ENCODE measurements around the gene SLC26A9.
"Not testable (repeated sequence)": the region's sequence is repeated elsewhere in the genome, so short reads cannot be mapped to it uniquely, and the experiment has no call there.

The SLC26A9 gene

DNA sequence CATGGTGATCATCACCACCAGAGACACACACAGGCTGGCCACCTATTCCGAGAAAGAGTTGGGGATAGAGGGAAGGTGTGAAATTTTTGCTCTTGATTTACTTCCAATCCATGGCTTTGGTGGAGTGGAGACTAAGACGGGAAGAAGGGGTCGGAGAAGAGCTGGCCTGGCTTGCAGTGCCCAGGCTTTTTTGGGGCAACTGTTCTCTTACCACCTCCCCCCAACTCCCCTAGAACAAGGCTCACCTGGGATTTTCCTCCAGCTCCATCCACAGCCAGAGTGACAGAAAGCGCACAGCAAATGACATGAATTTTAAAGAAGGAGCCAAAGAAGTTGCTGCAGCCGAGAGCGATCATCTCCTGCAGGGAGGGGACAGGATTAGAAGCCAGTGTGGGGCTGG is 16.0 kb downstream of the SLC26A9 start:
- DNase-seq = no peak

DNA sequence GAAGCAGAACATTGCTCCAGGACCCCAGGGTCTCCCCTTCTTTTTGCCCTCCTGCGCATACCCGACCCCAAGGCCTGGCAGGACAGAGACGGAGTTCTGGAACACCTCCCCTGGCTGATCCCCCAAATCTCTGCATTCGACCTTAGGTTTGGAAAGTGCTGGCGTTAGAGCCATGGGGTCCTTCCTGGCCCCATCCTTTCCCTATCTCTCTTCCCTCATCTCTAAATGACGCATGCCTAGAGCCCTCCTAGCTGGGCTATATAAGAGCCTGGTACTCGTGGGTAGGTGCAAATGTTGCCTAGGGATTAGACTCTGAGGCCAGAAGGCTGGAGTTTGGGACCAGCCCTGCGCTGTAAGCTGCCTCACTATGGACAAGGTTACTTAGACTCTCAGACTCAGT is 16.6 kb downstream of the SLC26A9 start:
- no peak for DNase-seq

DNA sequence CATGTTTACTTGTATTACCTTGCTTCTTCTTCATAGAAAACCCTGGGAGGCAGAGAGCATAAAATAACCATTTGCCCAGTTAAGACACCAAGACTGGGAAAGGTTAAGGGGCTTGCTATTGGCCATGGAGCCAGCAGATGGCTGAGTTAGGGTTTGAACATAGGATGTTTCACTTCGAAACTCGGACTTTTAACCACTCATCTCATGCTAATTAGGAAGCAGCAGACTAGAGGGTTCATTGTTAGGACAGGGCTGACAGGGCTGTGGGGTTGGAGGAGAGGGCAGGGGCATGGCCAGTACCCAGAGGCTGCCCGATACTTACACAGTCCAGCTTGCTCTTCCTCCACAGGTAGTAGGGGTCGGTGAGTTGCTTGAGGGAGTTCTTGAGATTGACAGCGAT is 17.0 kb downstream of the SLC26A9 start:
- DNase-seq = peak in 5 of 58 donors; percentile 13 to 31 (median 26)

DNA sequence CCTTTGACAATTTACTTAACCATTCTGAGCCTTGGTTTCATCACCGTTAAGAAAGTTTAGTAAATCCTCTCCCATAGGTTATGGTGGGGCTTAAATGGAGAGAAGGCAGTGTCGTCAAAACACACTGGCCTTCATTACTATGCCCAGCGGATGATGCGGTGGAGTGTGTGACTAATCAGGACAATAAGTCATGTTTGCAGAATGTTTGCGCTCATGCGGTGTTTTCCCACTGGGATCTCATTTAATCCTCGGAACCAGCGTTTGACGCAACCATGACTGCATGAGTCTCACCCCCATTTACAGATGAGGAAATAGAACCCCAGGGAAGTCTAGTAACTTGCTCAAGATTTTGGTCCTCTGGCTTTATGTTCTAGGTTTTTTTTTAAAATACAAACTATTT is 17.5 kb downstream of the SLC26A9 start:
- peak in 2 of 58 donors; percentile 19 to 47 for DNase-seq

DNA sequence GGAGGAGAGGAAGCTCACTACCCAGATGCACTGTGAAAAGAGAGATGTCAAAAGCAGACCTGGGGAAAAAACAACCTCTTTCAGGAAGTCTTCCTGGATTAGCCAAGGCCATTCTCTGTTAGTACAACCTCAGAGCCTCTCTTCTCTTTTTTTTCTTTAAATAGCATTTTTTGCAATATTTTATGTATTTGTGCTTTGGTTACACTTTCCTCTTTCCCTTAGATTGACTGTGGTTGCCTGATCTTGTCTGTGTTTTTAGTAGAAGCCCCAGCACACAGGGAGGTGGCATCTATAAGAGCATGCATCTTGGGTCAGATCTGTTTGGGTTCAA is 18.8 kb downstream of the SLC26A9 start:
- DNase-seq = no peak

DNA sequence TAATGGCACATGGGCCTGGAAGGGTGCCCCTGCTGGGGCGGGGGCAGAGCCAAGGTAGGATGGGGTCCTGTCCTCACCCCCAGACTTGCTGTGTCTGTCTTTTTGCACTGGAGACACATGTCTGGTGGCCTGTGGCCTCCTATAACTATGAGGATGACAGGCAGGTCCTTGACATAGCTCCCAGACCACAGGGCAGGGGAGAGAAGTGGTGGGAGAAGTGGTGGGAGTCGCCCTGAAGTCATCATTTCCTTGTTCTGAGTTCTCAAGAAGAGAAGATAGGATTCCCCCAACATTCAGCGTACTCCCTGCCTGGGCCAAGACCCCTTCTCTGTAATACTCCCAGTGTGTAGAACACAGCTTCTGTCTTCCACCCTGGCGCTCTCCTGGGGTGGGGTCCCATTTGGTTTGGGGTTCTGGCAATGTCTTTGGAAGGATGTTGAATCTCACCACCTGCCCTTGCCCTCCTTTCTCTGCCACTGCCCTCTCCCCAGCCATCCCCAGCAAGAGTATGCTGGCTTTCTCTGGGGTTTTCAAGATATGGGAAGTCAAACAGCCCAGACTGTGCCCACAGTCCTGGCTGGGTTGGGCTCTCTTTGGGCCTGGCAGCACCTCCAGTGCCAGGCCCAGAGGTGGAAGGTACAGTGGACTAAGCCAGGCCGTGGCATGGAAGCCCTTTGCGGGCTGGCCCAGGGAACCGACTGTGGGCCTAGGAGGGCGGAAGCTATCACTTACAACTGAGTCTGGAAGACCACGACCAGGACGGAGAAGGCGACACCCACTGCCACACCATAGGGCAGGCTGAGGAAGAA is 19.4 kb downstream of the SLC26A9 start:
- DNase-seq = no peak

DNA sequence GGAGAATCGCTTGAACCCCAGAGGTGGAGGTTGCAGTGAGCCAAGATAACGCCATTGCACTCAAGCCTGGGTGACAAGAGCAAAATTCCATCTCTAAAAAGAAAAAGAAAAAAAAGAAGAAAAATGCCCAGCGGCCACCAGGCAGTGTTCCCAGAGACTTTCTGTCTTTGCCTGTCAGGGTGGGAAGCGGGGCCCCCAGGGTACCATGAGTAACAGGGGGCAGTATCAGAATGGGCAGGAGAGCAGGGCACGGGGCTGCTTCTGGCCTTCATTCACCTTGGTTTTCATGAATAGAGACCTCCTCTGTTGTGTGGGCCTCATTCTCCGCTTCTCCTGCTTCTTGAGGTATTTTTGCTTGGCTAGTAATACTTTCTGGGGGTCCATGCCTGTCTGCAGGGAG is 20.4 kb downstream of the SLC26A9 start:
- DNase-seq = no peak

DNA sequence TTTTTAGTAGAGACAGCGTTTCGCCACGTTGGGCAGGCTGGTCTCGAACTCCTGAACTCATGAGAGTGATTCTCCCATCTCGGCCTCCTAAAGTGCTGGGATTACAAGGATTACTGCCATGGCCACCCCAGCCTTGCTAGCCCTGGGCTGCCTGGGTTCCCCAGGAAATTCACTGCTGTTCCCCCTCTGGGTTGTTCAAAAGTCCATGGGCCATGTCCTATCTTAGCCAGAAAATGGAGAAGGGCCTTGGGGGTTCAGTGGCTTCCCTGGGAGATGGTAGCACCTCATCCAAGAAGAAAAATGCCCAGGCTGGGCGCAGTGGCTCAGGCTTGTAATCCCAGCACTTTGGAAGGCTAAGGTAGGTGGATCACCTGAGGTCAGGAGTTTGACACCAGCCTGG is 20.9 kb downstream of the SLC26A9 start:
- DNase-seq = no peak

DNA sequence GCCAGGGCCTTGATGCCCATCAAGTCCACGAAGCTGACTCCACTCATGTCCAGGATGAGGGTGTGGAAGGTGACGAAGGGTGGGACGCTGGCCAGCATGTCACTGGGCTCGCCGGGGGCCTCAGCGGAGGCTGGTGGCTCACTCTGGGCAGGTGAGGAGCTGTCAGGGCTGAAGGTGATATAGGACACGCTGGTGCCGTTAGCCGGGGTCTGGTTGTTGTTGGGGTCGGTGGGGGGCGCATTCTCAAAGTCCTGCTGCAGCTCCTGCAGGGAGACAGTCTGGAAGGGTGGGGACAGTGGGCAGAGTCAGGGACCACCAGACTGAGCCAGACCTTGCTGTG is 21.7 kb downstream of the SLC26A9 start:
- DNase-seq = no peak

DNA sequence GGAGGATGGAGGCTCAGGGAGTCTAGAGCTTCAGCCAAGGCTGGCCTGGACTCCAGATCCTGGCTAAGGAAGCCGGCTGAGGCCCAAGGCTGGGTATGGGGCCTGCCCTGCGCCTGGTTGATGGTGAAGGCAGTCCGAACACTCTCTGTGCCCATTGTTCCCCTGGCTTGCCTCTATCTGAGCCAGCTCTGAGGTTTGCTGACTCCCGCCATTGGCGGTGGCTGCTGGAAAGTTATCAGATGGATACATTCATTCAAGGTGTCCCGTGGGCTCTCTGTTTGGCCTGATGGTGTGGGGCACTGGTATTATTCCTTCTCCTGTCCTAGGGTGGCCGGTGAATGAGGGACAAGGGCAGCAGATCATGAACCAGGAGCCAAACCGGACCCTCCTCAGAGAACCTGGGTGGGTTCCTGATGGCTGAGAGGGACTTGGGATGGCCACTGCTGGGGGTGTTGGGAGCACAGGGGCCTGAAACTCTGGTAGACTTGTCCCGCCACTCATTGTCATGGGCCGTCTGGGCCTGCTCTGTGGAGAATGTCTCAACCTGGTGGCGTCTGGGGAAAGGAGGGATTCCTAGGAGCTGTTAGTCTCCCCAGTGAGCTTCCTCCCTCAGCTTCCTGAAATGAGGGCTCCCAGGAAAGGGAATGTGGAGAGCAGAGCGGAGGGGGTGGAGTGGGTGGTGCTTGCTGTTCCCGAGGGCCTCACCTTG is 22.2 kb downstream of the SLC26A9 start:
- DNase-seq = no peak

DNA sequence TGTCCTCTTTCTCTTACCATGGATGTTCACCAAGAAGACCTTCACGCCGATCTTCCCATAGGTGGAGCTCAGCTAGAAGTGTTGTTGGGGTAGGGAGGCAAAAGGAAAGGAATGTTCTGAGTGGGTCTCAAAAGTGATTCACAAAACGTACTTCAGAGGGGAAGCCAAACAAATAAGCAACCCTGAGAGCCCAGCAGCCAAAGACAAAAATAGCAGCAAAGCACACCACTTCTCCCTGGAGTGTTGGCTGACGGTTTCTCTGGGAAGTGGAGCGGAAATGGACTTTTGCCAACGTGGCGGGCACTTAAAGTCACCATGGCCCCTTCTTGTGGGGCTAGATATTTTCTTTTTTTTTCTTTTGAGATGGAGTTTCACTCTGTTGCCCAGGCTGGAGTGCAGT is 23.1 kb downstream of the SLC26A9 start:
- peak in 32 of 58 donors; percentile 12 to 81 (median 39) for DNase-seq

DNA sequence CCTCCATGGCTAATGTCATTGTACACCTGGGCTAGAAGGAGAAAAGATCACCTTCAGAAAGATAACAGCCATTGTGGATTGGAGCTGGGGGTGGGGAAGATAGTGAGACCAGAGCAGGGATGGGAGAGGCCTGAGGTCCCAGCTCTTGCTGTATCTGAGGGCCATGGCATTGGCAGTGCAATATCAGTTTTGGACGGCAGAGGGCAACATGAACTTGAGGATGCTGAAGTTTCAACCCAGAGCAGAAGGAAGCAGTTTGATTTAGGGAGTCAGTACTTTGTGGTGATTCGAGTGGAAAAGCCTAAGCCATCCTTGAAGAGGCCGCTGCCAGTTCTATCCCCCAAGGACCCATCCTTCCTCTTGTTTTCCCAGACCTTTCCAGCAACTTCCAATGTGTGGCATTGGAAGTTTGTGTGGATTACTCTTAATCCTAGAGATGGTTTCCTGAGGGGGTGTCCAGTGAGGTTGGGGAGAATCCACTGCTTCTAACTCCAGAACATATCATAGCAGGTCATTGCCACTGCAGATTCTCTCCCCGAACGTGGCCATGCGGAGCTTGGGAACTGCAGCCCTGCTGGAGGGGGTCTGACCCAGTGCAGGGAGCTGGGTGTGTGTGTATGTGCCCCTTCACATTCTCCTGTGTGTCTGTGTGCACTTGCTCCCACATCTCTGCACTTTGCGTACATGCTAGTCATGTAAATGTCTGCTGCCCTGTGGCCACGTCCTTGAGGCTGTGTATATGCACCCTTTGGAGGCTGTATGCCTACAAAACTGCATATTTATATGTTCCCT is 24.1 kb downstream of the SLC26A9 start:
- DNase-seq = peak in 54 of 58 donors; percentile 13 to 88 (median 72)

DNA sequence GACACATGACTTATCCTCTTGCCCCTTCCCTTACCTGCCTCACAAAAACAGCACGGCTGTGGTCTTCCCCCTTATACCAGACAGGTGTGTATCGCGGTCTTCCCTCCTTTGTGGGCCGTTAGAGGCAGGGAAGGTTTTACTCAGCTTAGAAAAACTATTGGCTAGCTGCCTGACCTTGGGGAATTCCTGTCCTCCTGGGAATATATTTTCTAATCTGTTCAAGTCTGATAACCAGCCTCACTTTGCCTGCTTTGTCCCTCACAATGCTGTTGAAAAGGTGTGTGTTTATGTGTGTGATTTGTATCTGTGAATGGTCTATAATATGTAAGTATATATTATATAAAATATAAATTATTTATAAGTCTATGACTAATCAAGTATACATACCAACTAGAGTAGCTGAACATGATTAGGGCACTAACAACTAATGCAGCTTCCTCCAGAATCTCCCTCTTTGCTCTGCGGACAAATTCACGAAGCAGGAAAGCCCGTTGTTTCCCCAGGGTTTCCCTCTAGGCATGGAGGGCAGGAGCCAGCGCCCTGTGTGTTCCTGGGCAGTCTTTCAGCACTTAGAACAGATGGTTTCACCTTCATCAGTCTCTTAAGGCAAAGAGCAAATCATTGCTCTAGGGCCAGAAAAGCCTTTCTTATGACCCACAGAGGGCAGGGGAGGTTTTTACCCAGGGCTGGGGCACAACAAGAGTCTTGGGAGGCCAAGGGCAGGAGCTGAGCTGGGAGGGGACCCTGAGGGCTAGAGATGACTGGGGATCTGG is 25.6 kb downstream of the SLC26A9 start:
- DNase-seq = no peak

DNA sequence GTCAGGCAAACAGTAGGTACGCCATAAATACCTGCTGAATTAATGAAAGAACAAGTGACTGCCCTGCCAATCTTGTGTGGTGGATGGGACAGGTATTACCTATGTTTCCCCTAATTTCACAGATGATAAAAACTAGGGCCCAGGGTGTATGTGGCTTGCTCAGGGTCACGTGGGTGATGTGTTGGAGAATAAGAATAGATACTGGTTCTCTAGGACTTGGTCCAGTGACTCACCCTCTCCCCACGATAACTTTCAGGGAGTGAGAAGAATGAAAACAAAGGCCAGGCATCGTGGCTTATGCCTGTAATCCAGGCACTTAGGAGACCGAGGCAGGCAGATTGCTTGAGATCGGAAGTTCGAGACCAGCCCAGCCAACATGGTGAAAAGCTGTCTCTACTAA is 26.7 kb downstream of the SLC26A9 start:
- DNase-seq = no peak

DNA sequence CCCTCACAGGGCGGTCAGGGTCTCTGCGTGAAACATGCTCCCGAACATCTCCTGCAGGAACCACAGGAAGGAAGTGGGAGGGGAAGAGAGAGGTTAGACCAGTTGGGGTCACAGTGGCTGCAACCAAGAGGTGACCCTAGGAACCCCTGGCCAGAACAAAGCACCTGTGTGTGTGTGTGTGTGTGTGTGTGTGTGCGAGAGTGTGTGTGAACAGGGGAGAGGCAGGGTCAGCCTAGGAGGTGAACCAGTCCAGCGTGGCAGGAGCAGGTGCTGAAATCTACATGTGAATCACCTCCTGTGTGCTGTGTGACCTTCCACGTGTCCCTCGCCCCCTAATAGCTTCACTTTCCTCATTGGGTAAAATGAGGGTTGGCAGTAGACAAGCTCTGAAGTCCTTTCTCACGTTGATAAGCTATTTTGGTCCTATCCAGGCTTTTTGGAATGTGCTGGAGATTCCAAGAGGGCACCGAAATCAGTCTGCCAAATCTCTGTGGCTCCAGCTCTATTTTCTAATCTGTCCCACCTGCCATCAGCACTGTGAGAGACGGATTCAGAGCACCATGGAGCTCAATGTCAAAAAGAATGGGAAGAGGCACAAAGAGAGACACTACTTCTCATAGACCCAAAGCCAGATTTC is 27.8 kb downstream of the SLC26A9 start:
- DNase-seq = no peak

DNA sequence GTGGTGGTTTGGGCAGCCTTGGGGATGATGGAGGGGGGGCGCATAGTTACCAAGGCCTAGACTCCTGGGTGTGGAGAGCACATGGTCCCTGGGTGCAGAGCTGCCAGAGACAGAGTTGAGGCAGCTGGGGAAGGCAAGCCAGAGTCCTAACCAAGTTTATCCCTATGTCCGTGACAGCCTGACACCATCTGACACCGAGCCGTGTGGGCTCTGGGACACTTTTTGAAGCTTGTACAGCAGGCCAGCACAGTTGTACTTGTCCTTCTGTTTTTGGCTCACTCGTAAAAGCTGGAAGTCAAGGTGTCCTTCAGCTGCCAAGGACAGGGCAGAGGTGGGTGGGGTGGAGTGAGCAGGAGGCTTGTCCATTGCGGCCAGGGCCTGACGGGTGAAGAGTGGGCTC is 28.5 kb downstream of the SLC26A9 start:
- DNase-seq = no peak

DNA sequence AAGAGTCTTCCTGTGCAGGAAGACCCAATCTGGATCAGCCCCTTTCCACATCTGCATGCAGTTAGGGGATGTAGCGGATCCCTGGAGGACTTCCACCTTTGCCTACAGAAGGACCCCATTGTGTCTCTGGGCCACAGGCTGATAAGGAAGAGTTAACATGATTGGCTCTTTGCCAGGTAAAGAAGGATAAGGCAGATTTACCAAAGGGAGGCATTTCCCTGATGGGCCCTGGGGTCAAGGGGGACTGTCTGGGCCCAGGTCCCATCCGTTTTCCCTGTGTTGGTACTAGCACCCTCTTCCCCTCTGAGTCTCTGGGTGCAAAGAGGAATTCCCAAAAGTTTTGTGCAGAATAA is 29.1 kb downstream of the SLC26A9 start:
- DNase-seq = no peak

DNA sequence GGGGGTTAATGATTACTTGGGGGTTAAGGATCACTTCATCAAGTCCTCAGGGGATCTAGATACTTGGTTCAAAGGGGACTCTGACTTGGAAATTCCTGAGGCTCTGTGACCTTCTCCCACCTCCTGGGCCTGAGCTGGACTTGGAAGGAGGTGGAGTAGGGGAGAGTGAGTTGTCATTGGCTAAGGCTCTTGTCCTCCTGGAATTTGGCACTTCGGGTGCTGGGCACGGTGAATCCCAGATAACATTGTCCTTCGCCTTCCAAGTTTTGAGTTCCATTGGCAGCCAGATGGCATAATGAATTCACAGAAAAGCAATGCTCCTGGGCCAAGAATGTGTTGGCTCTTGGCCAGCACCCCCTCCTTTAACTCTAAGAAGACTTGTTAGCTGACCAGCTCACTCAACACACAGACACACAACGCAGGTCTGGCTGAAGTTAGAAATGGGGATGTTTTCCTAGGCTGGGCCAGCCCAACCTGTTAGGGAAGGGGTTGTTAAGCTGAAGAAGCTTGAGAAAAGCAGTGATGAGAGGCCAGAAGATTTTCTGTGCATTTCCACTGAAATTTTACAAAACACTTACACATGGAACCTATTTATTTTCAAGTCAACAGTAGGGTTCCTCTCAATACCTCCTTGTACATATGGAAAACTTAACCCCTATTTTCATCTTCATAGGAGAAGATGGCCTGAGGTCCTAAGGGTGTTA is 29.7 kb downstream of the SLC26A9 start:
- peak in 35 of 58 donors; percentile 19 to 81 (median 52) for DNase-seq

DNA sequence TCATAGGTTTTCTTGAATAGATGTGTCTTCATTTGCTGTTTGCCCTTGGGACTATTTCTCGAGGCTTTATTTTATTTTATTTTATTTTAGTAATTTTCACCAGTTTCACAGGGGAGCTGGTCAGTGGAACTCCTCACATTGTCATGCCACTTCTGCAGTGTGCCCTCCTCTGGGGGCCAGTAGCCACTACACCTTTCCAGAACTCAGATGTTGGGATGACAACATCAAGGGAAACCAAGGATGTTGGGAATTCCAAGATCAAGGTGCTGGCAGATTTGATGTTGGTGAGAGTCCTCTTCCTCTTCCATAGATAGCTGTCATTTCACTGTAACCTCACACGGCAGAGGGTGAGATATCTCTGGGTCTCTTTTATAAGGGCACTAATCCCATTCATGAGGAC is 35.5 kb downstream of the SLC26A9 start:
- DNase-seq = no peak

DNA sequence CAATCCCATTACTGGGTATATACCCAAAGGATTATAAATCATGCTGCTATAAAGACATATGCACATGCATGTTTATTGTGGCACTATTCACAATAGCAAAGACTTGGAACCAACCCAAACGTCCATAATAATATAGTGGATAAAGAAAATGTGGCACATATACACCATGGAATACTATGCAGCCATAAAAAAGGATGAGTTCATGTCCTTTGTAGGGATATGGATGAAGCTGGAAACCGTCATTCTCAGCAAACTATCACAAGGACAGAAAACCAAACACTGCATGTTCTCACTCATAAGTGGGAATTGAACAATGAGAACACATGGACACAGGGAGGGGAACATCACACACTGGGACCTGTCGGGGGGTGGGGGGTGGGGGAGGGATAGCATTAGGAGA is 38.2 kb downstream of the SLC26A9 start:
- DNase-seq = not testable (repeated sequence)
